Peyer's patch (tissue), 4 donors: ENCODE data around the gene CSMD2. TPM values are rescaled to one million over a fixed set of nuclear protein-coding genes. Genes with fewer than 3 reads are reported as not detected.

Experiments
- DNase-seq, 3 donors: peaks; one replicate each; pipeline ENCODE4 v3.0.0-alpha.2; 2017 to 2019
- H3K27ac ChIP-seq, 4 donors: fragments of 200-600 bp; sonication (generic); one replicate each; pipeline ENCODE4 v1.5.1; 2016 to 2019
- H3K27me3 ChIP-seq, 2 donors: fragments of 200-600 bp; sonication (generic); one replicate each; pipeline ENCODE4 v1.5.1; 2019
- H3K36me3 ChIP-seq, 3 donors: fragments of 200-600 bp; sonication (generic); one replicate each; pipeline ENCODE4 v1.5.1; 2016 to 2019
- H3K4me1 ChIP-seq, 4 donors: fragments of 200-600 bp; sonication (generic); one replicate each; pipeline ENCODE4 v1.5.1; 2016 to 2019
- H3K4me3 ChIP-seq, 4 donors: fragments of 200-600 bp; sonication (generic); 1 replicate in 3 of 4; 2 replicates in 1 of 4; pipeline ENCODE4 v1.5.1; 2016 to 2019; ENCODE audit warnings: mild to moderate bottlenecking in 1 of 4
- H3K9me3 ChIP-seq, 4 donors: fragments of 200-600 bp; sonication (generic); one replicate each; pipeline ENCODE4 v1.5.1; 2016 to 2019; ENCODE audit warnings: mild to moderate bottlenecking in 1 of 4
- CTCF ChIP-seq, 6 experiments: fragments of 450-650 bp in 4 of 6; fragments of 200-600 bp in 2 of 6; sonication (generic) in 1 of 6; IDR thresholded peaks; one replicate each; pipeline ENCODE4 v1.5.1; 2017 to 2019; ENCODE audit warnings: antibody characterized with exemption in 6 of 6, mild to moderate bottlenecking in 3 of 6, moderate library complexity in 1 of 6
- POLR2A ChIP-seq, 2 donors: fragments of 450-650 bp; IDR thresholded peaks; one replicate each; pipeline ENCODE4 v1.5.1; 2017; ENCODE audit warnings: antibody characterized with exemption in 2 of 2, mild to moderate bottlenecking in 2 of 2, moderate library complexity in 2 of 2
- total RNA-seq, 4 donors: library from RNA; depleted of rRNA; stranded (reverse); fragments of >200 nt; gene quantifications; one replicate each; pipeline ENCODE4 v1.1.0, GENCODE V29; 2016

Gene CSMD2
- total RNA-seq, 4 donors from 2014 or later = under 0.01 to 1.2 (median 0.70) TPM

- peaks cover 0 to 25% (median 1%) of the 10 kb centered on the region in 4 donors for H3K4me1 ChIP-seq
- H3K27me3 ChIP-seq = no peaks in the 10 kb centered on the region
- no peak for DNase-seq
- H3K4me3 ChIP-seq = no peak overlapping the region
- H3K36me3 ChIP-seq = no peaks in the 10 kb centered on the region
- TF ChIP-seq CTCF (IDR thresholded peaks at IDR 0.05) (no peak), POLR2A (IDR thresholded peaks at IDR 0.05) (no peak)
- no peak overlapping the region for H3K27ac ChIP-seq
- no peaks in the 10 kb centered on the region for H3K9me3 ChIP-seq
Measured at GRCh38 chr1:33468967-33469366, 696.1 kb downstream of the CSMD2 start.

- Histone ChIP-seq H3K27ac (no peak overlapping the region), H3K4me1 (peaks cover 0 to 21% (median 1%) of the 10 kb centered on the region in 4 donors), H3K9me3 (no peaks in the 10 kb centered on the region)
Measured at GRCh38 chr1:33468531-33468930, 696.5 kb downstream of the CSMD2 start.

GRCh38 chr1:33468011-33468410 is 697.0 kb downstream of the CSMD2 start:
- H3K27ac ChIP-seq = no peak overlapping the region
- H3K36me3 ChIP-seq = no peaks in the 10 kb centered on the region
- no peaks in the 10 kb centered on the region for H3K27me3 ChIP-seq
- H3K9me3 ChIP-seq = no peaks in the 10 kb centered on the region
- no peak for DNase-seq
- H3K4me1 ChIP-seq = peaks cover 0 to 17% (median 1%) of the 10 kb centered on the region in 4 donors
- TF ChIP-seq CTCF (IDR thresholded peaks at IDR 0.05) (no peak), POLR2A (IDR thresholded peaks at IDR 0.05) (no peak)
- H3K4me3 ChIP-seq = no peak overlapping the region

More at GRCh38 chr1:33468531-33468930, 696.5 kb downstream of the CSMD2 start:
- Histone ChIP-seq H3K4me3 (no peak overlapping the region), H3K27me3 (no peaks in the 10 kb centered on the region), H3K36me3 (no peaks in the 10 kb centered on the region)
- DNase-seq = no peak
- TF ChIP-seq POLR2A (IDR thresholded peaks at IDR 0.05) (no peak), CTCF (IDR thresholded peaks at IDR 0.05) (no peak)

- Histone ChIP-seq H3K27ac (no peak overlapping the region), H3K9me3 (no peaks in the 10 kb centered on the region), H3K36me3 (no peaks in the 10 kb centered on the region), H3K4me3 (no peak overlapping the region), H3K4me1 (peaks cover 0 to 17% (median 2%) of the 10 kb centered on the region in 4 donors), H3K27me3 (no peaks in the 10 kb centered on the region)
- TF ChIP-seq CTCF (IDR thresholded peaks at IDR 0.05) (no peak), POLR2A (IDR thresholded peaks at IDR 0.05) (no peak)
- DNase-seq = no peak
Measured at GRCh38 chr1:33466159-33466558, 698.9 kb downstream of the CSMD2 start.

GRCh38 chr1:33465316-33465715 is 699.7 kb downstream of the CSMD2 start:
- Histone ChIP-seq H3K27ac (no peak overlapping the region), H3K9me3 (no peaks in the 10 kb centered on the region), H3K4me1 (peaks cover 0 to 13% (median 6%) of the 10 kb centered on the region in 4 donors), H3K27me3 (no peaks in the 10 kb centered on the region), H3K36me3 (no peaks in the 10 kb centered on the region), H3K4me3 (no peak overlapping the region)
- DNase-seq = no peak
- TF ChIP-seq CTCF (IDR thresholded peaks at IDR 0.05) (no peak), POLR2A (IDR thresholded peaks at IDR 0.05) (no peak)

GRCh38 chr1:33464552-33464951 is 700.5 kb downstream of the CSMD2 start:
- Histone ChIP-seq H3K36me3 (no peaks in the 10 kb centered on the region), H3K27ac (no peak overlapping the region), H3K4me3 (no peak overlapping the region), H3K9me3 (no peaks in the 10 kb centered on the region), H3K4me1 (peaks cover 0 to 9% (median 7%) of the 10 kb centered on the region in 4 donors), H3K27me3 (no peaks in the 10 kb centered on the region)
- DNase-seq = no peak
- no peak for TF ChIP-seq POLR2A (IDR thresholded peaks at IDR 0.05)
- no peak for TF ChIP-seq CTCF (IDR thresholded peaks at IDR 0.05)
